ENCODE results near the gene TLK2.
"Not testable (repeated sequence)": the region's sequence is repeated elsewhere in the genome, so short reads cannot be mapped to it uniquely, and the experiment has no call there.

TLK2 gene

DNA sequence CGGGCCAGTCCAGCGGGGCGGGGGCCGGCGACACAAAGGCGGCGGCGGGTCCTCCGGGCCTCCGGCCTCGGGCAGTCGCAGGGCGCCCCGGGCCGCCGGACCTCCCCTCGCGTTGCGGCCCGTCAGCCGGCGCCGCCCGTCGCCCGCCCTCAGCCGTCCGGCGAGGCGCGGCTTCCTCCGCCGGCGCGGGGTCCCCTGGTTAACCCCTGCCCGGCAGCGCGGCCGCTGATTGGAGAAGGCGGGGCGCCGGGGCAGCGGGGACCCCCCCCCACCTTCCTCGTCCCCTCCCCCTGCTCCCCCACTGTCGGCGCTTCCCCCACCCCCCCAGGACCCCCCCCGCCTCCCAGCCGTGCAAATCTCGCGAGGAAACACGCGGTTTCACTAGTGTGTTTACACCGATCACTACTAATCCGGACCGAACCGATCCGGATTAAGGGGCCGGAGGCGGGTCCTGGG lies at the start of gene TLK2:
Gene TLK2 (plus strand): TSS at position 402 of the 456 bp plus-strand sequence. CDS start 2,301 bp downstream, outside the sequence.
- H3K4me3 ChIP-seq (ENCODE audit: low read depth, low read length): peak within 1 kb of the TSS; percentile 90
- TF ChIP-seq, protein P1, sequence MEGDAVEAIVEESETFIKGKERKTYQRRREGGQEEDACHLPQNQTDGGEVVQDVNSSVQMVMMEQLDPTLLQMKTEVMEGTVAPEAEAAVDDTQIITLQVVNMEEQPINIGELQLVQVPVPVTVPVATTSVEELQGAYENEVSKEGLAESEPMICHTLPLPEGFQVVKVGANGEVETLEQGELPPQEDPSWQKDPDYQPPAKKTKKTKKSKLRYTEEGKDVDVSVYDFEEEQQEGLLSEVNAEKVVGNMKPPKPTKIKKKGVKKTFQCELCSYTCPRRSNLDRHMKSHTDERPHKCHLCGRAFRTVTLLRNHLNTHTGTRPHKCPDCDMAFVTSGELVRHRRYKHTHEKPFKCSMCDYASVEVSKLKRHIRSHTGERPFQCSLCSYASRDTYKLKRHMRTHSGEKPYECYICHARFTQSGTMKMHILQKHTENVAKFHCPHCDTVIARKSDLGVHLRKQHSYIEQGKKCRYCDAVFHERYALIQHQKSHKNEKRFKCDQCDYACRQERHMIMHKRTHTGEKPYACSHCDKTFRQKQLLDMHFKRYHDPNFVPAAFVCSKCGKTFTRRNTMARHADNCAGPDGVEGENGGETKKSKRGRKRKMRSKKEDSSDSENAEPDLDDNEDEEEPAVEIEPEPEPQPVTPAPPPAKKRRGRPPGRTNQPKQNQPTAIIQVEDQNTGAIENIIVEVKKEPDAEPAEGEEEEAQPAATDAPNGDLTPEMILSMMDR (IDR thresholded peaks at IDR 0.05; ENCODE audit: insufficient read depth, low read depth, low read length, missing control alignments): no peak
- DNase-seq (ENCODE audit: low read depth): peak; percentile 93

DNA sequence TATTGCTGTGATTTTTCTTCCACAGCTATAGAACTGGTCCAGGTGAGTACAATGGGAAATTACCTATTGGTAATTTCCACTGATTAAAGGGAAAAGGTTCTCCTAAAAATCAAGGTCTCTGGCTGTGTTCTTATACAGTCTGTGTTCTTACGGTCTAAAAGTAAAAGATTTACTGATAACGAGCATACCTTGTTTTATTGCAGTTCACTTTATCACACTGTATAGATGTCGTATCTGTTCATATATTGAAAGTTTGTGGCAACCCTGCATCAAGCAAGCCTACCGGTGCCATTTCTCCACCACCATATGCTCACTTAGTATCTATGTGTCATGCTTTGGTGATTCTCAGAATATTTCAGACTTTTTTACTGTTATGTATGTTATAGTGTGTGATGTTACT lies 43.4 kb upstream of the TLK2 start:
- not testable (repeated sequence) for DNase-seq (ENCODE audit: low read depth); H3K4me3 ChIP-seq (ENCODE audit: low read depth, low read length)

DNA sequence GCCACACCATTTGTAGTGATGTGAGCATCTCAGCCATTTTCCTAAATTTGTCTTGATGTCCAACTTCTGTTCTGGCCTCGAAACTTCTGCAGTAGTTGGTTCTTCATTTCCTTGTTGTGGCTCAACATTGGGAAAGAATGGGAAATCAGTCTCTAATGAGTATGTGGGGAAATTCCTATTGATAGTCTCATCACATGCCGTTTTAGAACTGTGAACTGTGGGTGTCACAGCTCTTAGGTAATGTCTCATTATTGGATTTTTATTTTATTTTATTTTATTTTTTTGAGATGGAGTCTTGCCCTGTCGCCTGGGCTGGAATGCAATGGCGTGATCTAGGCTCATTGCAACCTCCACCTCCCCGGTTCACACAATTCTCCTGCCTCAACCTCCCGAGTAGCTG lies 37.4 kb upstream of the TLK2 start:
- DNase-seq (ENCODE audit: low read depth); H3K4me3 ChIP-seq (ENCODE audit: low read depth, low read length): not testable (repeated sequence)

DNA sequence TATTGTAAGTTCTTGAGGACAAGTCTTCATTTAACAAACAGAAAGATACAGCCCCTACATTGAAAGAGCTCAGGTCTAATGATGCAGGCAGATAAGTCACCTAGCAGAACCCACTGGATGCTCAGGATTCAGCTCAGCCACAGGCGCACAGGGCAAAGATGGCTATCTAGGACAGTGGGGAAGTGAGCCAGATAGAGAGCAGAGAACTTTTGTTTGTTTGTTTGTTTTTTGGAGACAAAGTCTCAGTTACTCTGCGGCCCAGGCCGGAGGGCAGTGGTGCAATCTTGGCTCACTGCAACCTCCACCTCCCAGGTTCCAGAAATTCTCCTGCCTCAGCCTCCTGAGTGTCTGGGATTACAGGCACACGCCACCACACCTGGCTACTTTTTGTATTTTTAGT lies 34.6 kb upstream of the TLK2 start:
- TF ChIP-seq, protein P1 (IDR thresholded peaks at IDR 0.05; ENCODE audit: insufficient read depth, low read depth, low read length, missing control alignments): no peak

DNA sequence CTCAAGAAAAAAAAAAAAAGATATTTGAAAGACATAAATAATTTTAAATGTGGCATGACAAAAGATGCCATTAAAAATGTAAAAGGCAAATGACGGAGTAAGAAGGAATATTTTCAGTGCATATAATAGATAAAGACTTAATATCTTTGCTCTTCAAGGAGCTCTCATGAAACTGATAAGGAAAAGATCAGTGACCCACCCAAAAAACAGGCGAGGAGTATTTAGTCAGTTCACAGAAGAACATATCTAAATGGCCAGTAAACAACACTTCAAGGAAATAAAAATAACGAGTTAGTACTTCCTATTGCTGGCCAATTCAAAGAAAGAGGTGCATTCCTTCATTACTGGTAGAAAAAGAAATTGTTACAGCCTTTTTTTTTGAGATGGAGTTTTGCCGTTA lies 32.8 kb upstream of the TLK2 start:
- DNase-seq (ENCODE audit: low read depth): not testable (repeated sequence)

More for the DNA sequence above, 34.6 kb upstream of the TLK2 start:
- no peak overlapping the region for H3K4me3 ChIP-seq (ENCODE audit: low read depth, low read length)
- no peak for DNase-seq (ENCODE audit: low read depth)

DNA sequence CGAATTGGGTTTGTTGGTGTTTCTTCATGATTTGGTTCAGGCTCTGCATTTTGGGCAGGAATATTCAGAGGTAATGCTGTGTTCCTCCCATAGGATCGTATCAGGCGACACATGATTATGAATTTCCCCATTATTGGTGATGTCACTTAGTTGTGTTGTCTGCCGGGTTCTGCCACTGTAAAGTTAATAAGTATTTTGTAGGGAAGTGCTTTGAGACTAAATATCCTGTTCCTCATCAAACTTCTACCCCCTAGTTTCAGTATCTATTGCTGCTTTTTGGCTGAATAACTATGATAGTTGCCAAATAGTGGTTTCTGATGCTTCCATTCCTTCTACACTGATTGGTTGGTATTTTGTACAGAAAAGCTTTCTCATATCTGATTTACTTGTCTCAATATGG lies 26.4 kb upstream of the TLK2 start:
- not testable (repeated sequence) for H3K4me3 ChIP-seq (ENCODE audit: low read depth, low read length); DNase-seq (ENCODE audit: low read depth)

More for the DNA sequence above, 32.8 kb upstream of the TLK2 start:
- not testable (repeated sequence) for H3K4me3 ChIP-seq (ENCODE audit: low read depth, low read length)

DNA sequence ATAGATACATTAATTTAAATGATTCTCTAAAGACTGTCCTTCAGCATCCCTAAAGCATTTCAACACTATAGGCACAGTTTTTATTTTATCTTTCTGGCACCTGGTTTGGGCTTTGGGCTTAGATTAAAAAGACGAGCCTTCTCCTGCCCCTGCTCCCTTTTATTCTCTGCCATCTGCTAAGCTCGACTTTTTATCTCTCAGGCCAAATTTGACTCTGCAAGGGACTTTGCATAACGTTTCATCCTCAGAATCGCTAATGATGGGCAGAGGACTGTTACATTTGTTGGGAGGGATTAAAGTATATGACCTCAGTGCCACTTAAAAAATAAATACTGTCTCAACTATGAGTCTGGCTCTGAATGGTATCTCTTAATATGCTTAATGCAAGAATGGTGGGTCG lies 25.6 kb upstream of the TLK2 start:
- DNase-seq (ENCODE audit: low read depth); H3K4me3 ChIP-seq (ENCODE audit: low read depth, low read length): not testable (repeated sequence)

DNA sequence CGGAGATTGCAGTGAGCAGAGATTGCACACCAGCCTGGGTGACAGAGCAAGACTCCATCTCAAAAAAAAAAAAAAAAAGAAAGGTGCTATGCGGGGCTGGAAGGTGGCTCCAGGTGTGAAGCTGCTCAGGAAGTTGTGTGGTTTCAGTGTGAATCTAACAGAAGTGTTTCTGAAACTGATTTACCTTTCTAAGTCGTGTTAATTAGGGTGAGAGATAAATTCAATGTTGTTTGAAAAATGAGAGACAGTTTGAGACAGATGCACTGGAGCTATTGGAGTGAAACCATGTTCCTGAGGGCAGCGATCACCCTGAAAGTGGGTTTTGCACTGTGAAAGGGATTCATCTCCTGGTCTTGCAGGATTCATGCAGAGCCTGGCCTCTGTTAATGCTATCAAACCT lies 25.0 kb upstream of the TLK2 start:
- DNase-seq (ENCODE audit: low read depth): peak; percentile 73
- peak overlapping the region; percentile 5 for H3K4me3 ChIP-seq (ENCODE audit: low read depth, low read length)

DNA sequence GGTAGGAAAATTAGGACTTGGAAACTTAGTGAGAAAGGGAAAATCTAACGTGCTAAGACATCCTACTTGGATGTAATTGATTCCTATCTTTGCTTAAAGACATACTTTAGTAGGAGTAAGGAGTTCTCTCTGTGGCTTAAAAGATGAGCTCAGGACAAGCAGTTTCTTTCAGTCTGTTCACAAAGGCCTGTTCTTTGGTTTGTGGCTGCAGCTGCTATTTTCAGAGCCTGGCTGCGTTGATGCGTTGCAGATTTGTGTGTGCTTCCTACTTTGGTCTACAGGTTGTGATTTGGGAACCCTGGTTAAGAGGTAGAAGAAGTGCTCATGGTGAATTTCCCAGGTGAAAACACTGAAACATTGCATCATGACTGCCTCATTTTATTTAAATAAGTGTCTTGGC lies 24.5 kb upstream of the TLK2 start:
- DNase-seq (ENCODE audit: low read depth): peak; percentile 79
- H3K4me3 ChIP-seq (ENCODE audit: low read depth, low read length): peak overlapping the region; percentile 5

DNA sequence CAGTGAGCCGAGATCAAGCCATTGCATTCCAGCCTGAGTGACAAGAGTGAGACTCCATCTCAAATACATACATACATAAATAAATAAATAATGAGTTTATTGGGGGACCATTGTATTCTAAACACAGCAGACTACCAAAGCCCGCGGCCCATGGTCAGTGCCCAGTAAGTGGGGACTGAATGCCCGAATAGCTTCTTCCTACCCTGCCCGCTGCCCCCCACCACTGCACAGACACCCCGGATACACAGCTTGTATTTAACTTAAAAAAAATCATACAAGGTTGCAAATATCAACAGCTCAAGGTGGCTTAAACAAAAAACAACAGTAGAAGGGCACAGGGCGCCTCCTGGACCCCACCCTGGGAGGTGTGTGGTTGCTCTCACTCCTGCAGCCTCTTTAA lies 22.6 kb upstream of the TLK2 start:
- DNase-seq (ENCODE audit: low read depth): no peak
- H3K4me3 ChIP-seq (ENCODE audit: low read depth, low read length): no peak overlapping the region

DNA sequence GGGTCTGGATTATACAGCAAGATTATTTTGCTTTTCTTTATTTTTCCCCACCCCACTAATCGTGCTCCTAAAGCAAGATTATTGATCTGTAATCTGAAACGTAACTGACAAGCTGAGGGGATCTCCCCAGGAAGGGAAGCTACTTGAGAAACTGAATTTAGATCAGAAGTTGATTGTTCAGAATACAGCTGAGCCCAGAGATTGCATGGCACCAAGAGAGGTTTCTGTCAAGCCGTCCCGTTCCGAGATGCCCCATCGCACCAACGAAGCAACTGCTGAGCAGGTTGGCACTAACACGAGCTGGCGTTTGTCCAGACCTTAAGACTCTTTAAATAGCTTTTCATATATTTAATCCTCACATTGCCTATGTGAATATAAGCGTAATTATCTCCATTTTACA lies 20.1 kb upstream of the TLK2 start:
- DNase-seq (ENCODE audit: low read depth): peak; percentile 63
- H3K4me3 ChIP-seq (ENCODE audit: low read depth, low read length): peak overlapping the region; percentile 65

More for the DNA sequence above, 22.6 kb upstream of the TLK2 start:
- TF ChIP-seq, protein P1 (IDR thresholded peaks at IDR 0.05; ENCODE audit: insufficient read depth, low read depth, low read length, missing control alignments): no peak

DNA sequence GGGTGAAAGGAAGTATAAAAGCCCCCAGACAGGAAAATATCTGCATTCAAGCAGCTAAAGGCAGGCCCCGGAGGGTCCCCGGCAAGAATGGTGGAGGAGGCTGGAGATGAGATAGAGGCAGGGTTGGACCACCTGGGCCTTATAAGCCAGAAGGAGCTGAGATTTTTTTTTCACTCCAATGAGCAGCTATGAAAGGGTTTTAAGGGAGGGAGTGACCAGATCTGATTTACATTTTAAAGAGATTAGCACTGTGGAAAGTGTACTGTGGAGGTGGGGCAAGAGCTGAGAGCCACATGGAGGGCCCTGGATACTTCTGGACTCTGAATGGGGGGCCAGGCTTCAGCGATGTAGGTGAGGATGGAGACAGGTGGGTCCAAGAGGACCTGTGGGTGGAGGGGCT lies 14.2 kb upstream of the TLK2 start:
- not testable (repeated sequence) for DNase-seq (ENCODE audit: low read depth)

DNA sequence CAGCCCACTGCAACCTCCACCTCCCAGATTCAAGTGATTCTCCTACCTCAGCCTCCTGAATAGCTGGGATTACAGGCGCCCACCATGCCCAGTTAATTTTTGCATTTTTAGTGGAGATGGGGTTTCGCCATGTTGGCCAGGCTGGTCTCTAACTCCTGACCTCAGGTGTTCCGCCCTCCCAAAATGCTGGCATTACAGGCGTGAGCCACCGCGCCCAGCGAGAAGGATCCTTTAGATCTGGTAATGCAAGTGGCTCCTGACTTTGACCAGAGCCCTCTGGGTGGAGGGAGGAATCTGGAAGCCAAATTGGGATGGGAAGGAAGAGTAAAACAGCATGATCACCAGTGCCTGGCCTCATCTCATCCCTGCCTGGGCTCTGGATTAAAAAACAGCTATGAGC lies 13.4 kb upstream of the TLK2 start:
- H3K4me3 ChIP-seq (ENCODE audit: low read depth, low read length); DNase-seq (ENCODE audit: low read depth): not testable (repeated sequence)

More for the DNA sequence above, 14.2 kb upstream of the TLK2 start:
- not testable (repeated sequence) for H3K4me3 ChIP-seq (ENCODE audit: low read depth, low read length)

DNA sequence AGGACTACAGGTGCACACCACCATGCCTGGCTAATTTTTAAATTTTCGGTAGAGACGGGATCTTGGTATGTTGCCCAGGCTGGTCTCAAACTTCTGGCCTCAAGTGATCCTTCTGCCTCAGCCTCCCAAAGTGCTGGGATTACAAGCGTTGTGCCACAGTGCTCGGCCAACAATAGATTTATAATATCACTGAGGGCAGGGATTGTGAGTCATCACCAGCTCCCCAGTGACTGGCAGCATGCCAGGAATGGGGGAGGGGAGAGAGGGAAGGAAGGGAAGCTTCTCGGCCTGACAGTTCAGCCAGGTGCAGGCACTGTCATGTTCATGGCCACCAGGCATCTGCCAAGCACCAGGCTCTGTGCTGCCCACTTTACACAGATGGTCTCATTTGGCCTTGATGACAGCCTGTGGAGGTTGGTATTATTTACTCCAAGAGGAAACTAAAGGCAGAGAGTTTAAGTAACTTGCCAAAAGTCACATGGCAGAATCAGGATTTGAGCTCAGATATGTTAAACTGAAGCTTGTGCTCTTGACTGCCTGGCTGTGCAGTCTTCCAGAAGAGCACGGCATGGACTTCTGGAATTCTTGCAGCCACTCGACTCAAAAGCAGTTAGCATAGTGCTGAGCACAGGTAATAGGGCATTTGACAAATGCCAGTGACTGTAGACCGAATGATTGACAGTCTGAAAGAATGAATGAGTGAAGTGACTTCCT lies 7.8 kb upstream of the TLK2 start:
- H3K4me3 ChIP-seq (ENCODE audit: low read depth, low read length): not testable (repeated sequence)
- peak; percentile 58 for DNase-seq (ENCODE audit: low read depth)

DNA sequence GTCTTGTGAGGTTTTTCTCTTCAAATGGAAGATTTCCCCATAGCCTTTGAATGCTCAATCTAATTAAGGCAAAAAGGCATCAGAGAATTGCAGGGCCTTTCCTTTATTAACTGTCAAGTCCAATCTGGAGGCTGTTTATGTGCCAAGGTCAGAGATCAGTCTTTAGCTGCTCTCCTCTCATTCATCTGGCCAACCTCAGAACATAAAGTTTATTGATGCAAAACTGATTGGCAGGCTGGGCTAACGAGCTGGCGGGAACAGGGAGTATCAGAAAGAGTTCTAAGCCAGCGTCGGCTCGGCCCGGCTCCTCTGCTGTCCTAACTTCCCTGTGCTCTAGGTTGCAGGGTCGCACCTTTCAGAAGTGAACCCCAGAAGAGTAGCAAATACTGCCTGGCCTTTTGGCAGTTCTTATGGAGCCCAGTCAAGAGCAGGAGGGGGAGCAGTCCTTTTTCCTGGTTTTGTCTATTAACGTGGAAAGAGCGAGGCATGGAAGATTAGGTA lies 7.2 kb upstream of the TLK2 start:
- DNase-seq (ENCODE audit: low read depth); H3K4me3 ChIP-seq (ENCODE audit: low read depth, low read length): not testable (repeated sequence)

Measured in GM12865 (cell line).